HG03066 (cell line): ENCODE results near the gene WHRN.

Experiments used
- ATAC-seq: cut with Tn5 transposase; IDR thresholded peaks from one replicate; pipeline ENCODE4 v1.9.1; 2021; ENCODE audit warnings: low read depth; ENCODE audit not compliant: unreplicated experiment

WHRN gene

GRCh38 chr9:114493521-114494184 lies 11.6 kb downstream of the WHRN start:
- ATAC-seq: no peak

- no peak for ATAC-seq
These were observed 12.3 kb downstream of the WHRN start for GRCh38 chr9:114492991-114493390.

DNA sequence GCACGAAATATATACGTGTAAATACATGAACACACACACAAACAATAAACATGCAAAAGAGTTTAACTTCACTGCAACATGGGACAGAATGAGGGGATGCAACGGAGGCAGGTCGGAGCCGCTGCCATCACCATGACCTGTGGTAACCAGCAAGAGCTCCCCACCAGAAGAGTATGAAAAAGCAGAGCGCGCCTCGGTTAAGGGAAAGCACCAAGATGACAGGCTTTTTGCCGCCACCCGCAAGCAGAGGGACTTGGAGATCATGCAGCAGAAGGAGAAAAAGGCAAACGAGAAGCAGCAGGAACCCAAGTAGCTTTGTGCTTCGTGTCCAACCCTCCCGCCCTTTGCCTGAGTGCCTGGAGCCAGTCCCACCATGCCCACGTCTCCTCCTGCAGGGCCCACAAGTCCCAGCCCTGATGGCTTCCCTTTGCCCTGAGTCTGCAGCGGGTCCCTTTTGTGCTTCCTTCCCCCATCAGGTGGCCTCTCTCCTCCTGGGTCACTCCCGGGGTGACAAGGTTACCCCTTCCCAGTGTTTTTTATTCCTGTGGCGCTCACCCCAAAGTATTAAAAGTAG lies 13.8 kb downstream of the WHRN start:
- ATAC-seq: no peak

GRCh38 chr9:114489928-114490327 lies 15.3 kb downstream of the WHRN start:
- no peak for ATAC-seq

DNA sequence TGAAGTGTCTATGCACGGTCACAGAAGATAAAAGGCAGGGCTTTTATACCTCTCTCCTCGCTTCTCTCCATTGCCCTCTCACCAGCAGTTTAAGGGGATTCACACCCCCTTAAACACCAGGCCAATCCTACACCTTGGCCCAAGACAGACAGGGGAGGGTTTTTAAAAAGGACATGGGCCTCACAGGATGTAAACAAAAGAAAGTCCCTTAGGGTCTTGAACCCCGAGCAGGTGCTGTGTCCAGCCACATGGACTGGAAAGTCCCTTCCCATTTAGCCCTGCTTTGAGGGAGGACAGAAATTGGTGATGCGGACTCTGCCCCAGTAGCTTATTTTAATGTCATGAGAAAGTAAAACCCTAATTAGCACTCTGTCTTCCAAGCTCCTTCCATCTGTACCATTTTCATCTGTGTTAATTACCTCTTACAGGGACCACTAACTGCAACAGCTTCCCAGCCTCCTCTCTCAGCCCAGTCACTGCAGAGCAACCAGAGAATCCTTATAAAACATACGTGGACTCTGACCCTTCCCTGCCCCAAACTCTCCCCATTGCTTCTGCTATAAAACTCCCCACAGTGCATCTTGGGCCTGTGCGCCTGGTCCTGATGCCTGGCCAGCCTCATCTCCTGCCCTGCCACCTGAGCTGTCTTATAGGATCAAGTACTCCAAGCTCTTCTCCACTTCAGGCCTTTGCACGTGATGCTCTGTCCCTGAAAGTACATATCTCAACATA lies 16.7 kb downstream of the WHRN start:
- ATAC-seq: no peak

GRCh38 chr9:114487607-114488300 lies 17.5 kb downstream of the WHRN start:
- peak; percentile 51 for ATAC-seq

DNA sequence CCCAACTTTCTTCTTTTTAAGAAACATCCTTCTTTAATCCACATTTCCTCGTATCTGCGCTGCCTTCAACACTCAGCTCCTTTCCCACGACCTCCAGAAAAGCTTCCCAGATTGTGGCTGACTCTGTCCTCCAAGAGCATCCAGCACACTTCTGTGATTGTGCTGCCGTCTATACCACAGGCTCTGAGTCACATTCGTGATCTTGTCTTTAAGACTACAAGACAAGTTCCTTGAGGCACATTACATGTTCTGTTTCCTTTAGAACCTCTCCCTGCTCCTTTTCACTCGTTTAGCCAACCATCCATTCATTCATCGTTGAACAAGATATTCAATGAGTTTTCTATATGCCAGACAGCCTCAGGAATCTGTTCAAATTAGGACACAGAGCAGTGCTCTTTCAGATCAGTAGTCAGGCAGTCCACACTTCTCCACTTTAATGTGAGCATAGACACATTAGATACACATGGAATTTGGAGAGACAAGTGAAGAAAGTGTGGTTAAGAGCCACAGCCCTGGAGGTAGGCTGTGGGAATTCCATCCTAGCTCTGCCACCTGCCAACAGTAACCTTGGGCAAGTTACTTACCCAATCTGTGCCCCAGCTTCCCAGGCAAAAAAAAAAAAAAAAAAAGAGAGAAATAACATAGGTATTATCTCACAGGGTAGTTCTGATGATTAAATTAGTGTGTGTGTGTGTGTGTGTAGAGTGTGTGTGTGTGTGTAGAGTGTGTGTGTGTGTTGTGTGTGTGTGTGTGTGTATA lies 18.9 kb downstream of the WHRN start:
- ATAC-seq: no peak

DNA sequence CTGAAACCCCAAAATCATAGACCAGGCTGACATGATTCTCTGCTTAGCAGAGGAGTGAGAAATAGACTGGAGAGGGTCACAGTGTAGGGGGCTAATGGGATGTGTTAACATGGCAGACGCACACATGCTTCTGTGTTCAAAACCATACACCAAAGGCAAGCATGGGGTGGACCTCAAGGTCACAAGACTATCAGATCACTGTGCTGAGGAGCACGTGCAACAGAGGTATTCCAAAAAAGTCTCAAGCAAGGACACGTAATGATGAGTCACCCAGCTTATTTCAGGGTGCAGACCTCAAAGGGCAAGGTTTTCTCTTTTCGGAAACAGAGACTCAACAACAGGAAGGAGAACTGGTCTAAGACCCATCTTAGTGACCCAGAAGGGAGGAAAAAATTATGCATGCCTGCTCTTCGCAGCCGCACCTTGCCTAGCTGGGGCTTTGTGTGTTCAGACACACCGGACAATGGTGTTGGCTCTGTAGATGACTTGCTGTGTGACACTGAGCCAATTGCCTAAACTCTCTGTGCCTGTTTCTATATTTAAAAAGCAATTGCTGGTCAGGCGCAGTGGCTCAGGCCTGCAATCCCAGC lies 20.3 kb downstream of the WHRN start:
- peak; percentile 70 for ATAC-seq

DNA sequence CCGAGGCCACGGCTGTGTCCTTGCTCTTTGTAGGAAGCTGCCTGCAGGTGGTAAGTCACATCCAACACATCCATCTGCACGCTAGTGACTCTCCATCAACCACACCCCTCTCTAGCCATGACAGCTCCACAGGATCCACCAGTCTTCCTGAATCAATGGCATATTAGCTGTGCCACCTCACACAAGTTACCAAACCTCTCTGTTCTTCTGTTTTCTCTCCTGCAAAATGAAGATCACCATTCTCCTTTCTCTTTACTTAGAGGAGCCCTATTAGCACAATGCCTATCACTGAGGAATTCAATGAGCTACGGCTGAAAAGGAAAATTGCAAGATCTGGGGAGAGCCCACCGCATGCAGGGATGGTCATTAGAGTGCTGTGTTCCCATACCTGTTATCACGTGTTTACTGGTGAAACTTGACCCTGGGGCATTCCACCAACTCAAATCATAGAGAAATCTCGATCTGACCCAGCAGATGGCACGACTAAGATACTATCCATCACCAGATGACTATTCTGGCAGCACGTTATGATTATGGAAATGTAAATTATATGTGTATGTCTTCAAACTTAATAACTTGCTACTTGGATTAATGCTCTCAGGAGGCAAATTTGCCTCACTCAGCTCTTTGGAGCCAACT lies 20.9 kb downstream of the WHRN start:
- ATAC-seq: peak; percentile 12

GRCh38 chr9:114483499-114483898 lies 21.8 kb downstream of the WHRN start:
- ATAC-seq: no peak

DNA sequence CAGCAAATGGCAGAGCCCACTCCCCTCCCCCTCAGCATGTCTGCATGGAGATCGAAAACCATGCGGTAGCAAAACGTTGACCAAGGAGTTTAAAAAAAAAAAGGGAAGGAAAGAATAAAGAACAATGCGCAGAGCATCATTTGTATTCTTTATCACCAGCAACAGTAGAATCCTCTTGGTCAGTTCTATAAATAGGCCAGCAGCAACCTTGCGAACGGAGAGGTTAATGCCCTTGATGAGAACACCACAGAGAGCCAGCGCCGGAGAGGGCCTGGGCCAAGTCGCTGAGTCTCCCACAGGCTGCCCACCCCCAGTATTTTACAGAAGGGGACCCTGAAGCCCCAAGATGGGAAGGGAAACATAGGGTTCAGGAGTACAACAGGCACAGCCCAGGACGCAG lies 22.7 kb downstream of the WHRN start:
- ATAC-seq: no peak

DNA sequence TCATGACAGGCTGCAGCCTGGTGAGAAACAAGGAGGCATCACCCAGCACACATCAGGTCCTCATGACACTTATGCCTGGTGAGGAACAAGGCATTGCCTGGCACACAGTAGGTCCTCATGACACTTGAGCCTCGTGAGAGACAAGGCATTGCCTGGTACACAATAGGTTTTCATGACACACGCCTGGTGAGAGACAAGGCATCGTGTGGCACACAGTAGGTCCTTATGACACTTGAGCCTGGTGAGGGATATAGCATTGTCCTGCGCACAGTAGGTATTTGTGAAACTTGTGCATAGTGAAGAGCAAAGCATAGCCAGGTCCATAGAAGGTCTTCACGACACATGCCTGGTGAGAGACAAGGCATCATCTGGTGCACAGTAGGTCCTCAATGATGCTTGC lies 23.5 kb downstream of the WHRN start:
- ATAC-seq: no peak

DNA sequence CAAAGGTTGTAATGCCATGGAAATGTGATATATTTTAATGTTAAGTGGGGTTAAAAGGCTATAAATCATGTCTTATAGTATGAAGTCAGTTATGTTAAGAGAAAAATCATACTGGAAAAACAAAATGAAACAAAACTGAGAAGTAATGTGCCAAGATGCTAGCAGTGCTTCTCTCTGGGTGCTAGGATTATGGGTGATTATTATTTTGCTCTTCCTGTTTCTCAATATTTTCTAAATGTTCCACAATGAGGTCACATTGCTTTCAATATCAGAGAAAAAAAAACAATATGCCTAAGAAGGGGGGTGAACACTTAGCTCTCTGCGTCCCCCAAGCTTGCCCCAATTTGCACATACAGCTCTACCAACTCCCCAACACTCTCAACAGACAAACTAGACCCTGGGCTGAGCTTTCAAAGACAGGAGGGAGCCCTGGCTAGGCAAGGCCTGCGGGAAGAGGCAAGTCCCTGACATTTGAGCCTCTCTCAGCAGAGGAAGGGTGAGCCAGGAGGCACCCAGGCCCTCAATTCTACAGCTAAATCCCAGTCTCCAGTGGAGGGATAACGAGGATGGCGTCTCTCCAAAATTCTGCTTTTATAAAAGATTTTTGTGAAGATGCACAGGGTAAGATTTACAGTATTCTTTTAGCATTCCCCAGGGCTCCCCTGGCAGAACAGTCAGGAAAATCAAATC lies 24.4 kb downstream of the WHRN start:
- no peak for ATAC-seq

- no peak for ATAC-seq
These were observed 26.4 kb downstream of the WHRN start for GRCh38 chr9:114478871-114479270.

DNA sequence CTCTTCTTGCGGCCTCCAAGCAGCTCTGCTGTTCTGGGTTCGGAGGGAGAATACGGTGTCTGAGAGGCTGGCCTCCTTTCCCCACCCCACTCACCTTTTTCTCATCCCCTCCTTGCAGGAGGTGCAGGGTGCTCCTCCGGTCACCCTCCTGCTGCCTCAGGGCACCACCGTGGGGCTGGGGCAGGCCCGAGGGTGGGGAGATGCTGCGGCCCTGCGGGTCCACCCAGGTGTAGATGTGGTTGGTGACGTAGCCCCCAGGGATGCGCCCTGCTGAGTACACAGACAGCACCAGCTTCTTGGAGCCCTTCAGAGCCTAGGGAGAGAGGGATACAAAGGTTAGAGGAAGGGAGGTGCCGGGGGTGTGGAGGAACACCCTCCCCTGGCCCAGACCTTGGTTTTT lies 26.8 kb downstream of the WHRN start:
- ATAC-seq: no peak

GRCh38 chr9:114477642-114478041 lies 27.6 kb downstream of the WHRN start:
- ATAC-seq: no peak

DNA sequence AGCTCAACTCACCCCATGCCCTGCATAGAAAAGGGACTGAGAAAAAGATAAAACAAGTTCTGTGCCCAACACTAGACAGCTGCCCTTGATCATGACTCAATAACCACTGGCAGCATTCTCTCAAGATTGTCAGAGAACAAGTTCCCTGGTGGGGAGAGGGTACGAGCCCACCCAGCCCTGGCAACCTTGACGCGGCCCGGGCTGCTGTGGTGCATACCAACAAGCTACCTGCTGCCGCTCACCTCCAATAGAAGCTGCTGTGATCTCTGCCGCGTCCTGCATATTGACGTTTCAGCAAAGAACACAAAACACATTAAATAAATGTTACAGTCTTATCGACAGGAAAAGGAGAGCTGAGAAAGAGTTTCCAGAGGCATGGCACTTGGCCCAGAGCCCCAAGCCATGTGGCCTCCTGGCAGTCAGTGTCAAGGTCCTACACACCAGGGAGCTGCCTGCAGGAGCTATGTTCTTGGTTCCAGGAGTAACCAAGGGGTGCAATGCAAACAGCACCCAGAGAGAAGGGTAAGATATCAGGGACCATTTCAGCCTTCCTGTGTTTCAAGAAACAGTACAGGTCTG lies 28.3 kb downstream of the WHRN start:
- no peak for ATAC-seq

- ATAC-seq: no peak
These were observed 29.7 kb downstream of the WHRN start for GRCh38 chr9:114475412-114476135.
